HEK293 (cell line): ENCODE measurements around the gene GEMIN7.

Experiments
- CTCF ChIA-PET: fragments of 350-600 bp; formaldehyde crosslinking; extraction: SDS; loops from one replicate; lab custom pipeline; 2021; ENCODE audit warnings: antibody characterized with exemption; lab: Yijun Ruan, JAX
- POLR2A ChIA-PET: fragments of 300-600 bp; formaldehyde crosslinking; extraction: SDS; loops from one replicate; lab custom pipeline; 2020; ENCODE audit warnings: antibody characterized with exemption, inconsistent platforms; lab: Yijun Ruan, JAX
- H3K27ac ChIP-seq: fragments of 200-500 bp; sonication (Bioruptor generic); 2 replicates; pipeline ENCODE4 v1.5.1; 2014; ENCODE audit warnings: low read depth, low read length, control low read depth, inconsistent platforms; ENCODE audit errors: extremely low read depth
- H3K36me3 ChIP-seq, 2 experiments: fragments of 200-500 bp in 1 of 2; sonication (Bioruptor generic) in 1 of 2; 1 replicate in 1 of 2; 2 replicates in 1 of 2; pipeline ENCODE4 v1.5.1; 2014 to 2017; ENCODE audit warnings: inconsistent platforms in 2 of 2, low read length in 2 of 2; ENCODE audit not compliant: control insufficient read depth in 2 of 2, insufficient read depth in 1 of 2
- H3K4me1 ChIP-seq: fragments of 200-500 bp; sonication (Bioruptor generic); 2 replicates; pipeline ENCODE4 v1.5.1; 2014; ENCODE audit warnings: mild to moderate bottlenecking, low read length, inconsistent platforms; ENCODE audit not compliant: control insufficient read depth, insufficient read depth
- H3K4me3 ChIP-seq: 2 replicates; pipeline ENCODE4 v1.5.1; 2011; ENCODE audit warnings: low read depth, mild to moderate bottlenecking, control low read depth, low read length, moderate library complexity
- H3K9me3 ChIP-seq: fragments of 200-500 bp; sonication (Bioruptor generic); 2 replicates; pipeline ENCODE4 v1.5.1; 2014; ENCODE audit warnings: low read depth, low read length, inconsistent platforms; ENCODE audit not compliant: control insufficient read depth, insufficient read depth
- GLI2 ChIP-seq: fragments of 450-650 bp; formaldehyde crosslinking; IDR thresholded peaks from 2 replicates; pipeline ENCODE4; 2017; ENCODE audit warnings: missing biosample characterization, missing genetic modification characterization, low read depth, borderline replicate concordance
- GLIS1 ChIP-seq: fragments of 450-650 bp; formaldehyde crosslinking; IDR thresholded peaks from 2 replicates; pipeline ENCODE4 v1.5.1; 2016; ENCODE audit warnings: missing biosample characterization, missing genetic modification characterization
- GLIS2 ChIP-seq: fragments of 450-650 bp; formaldehyde crosslinking; IDR thresholded peaks from 2 replicates; pipeline ENCODE4 v1.5.1; 2016; ENCODE audit warnings: missing biosample characterization, missing genetic modification characterization
- OSR2 ChIP-seq: fragments of 450-650 bp; formaldehyde crosslinking; IDR thresholded peaks from 2 replicates; pipeline ENCODE4 v1.5.1; 2016; ENCODE audit warnings: missing biosample characterization, missing genetic modification characterization
- SCRT1 ChIP-seq: fragments of 450-650 bp; formaldehyde crosslinking; IDR thresholded peaks from 2 replicates; pipeline ENCODE4 v1.5.1; 2016; ENCODE audit warnings: missing biosample characterization, missing genetic modification characterization, borderline replicate concordance
- SCRT2 ChIP-seq: fragments of 450-650 bp; formaldehyde crosslinking; IDR thresholded peaks from 2 replicates; pipeline ENCODE4 v1.5.1; 2016; ENCODE audit warnings: missing biosample characterization, missing genetic modification characterization
- YY2 ChIP-seq: fragments of 450-650 bp; formaldehyde crosslinking; IDR thresholded peaks from 2 replicates; pipeline ENCODE4 v1.5.1; 2016; ENCODE audit warnings: missing biosample characterization, missing genetic modification characterization
- ZBTB17 ChIP-seq: fragments of 450-650 bp; formaldehyde crosslinking; IDR thresholded peaks from 2 replicates; pipeline ENCODE4 v1.5.1; 2016; ENCODE audit warnings: missing biosample characterization, missing genetic modification characterization
- ZFHX2 ChIP-seq: fragments of 450-650 bp; formaldehyde crosslinking; conservative IDR thresholded peaks from 2 replicates; pipeline ENCODE4 v1.5.1; 2016; ENCODE audit warnings: missing biosample characterization, missing genetic modification characterization
- ZFP41 ChIP-seq: fragments of 450-650 bp; formaldehyde crosslinking; IDR thresholded peaks from 2 replicates; pipeline ENCODE4 v1.5.1; 2016; ENCODE audit warnings: missing biosample characterization, missing genetic modification characterization, borderline replicate concordance
- ZNF121 ChIP-seq: fragments of 450-650 bp; formaldehyde crosslinking; IDR thresholded peaks from 2 replicates; pipeline ENCODE4 v1.5.1; 2016; ENCODE audit warnings: missing biosample characterization, missing genetic modification characterization
- ZNF132 ChIP-seq: fragments of 450-650 bp; formaldehyde crosslinking; IDR thresholded peaks from 2 replicates; pipeline ENCODE4 v1.5.1; 2017; ENCODE audit warnings: missing biosample characterization, missing genetic modification characterization, borderline replicate concordance
- ZNF341 ChIP-seq: fragments of 450-650 bp; formaldehyde crosslinking; IDR thresholded peaks from 2 replicates; pipeline ENCODE4; 2016; ENCODE audit warnings: low read depth, missing biosample characterization, missing genetic modification characterization
- ZNF473 ChIP-seq: fragments of 450-650 bp; formaldehyde crosslinking; IDR thresholded peaks from 2 replicates; pipeline ENCODE4 v1.5.1; 2017; ENCODE audit warnings: missing biosample characterization, missing genetic modification characterization
- ZNF654 ChIP-seq: fragments of 450-650 bp; formaldehyde crosslinking; IDR thresholded peaks from 2 replicates; pipeline ENCODE4 v1.5.1; 2016; ENCODE audit warnings: low read depth, missing biosample characterization, missing genetic modification characterization
- ZNF664 ChIP-seq: fragments of 450-650 bp; formaldehyde crosslinking; IDR thresholded peaks from 2 replicates; pipeline ENCODE4 v1.5.1; 2016; ENCODE audit warnings: missing biosample characterization, missing genetic modification characterization
- ZNF843 ChIP-seq: fragments of 450-650 bp; formaldehyde crosslinking; IDR thresholded peaks from 2 replicates; pipeline ENCODE4 v1.5.1; 2016; ENCODE audit warnings: missing biosample characterization, missing genetic modification characterization
- TF ChIP-seq, protein P1 (sequence below): fragments of 450-650 bp; formaldehyde crosslinking; IDR thresholded peaks from 2 replicates; pipeline ENCODE4 v1.5.1; 2016; ENCODE audit warnings: missing biosample characterization, missing genetic modification characterization, borderline replicate concordance
- TF ChIP-seq, protein P2 (sequence below): fragments of 450-650 bp; formaldehyde crosslinking; IDR thresholded peaks from 2 replicates; pipeline ENCODE4 v1.5.1; 2016; ENCODE audit warnings: missing biosample characterization, missing genetic modification characterization
- TF ChIP-seq, protein P3 (sequence below): fragments of 450-650 bp; formaldehyde crosslinking; IDR thresholded peaks from 2 replicates; pipeline ENCODE4 v1.5.1; 2016; ENCODE audit warnings: missing biosample characterization, missing genetic modification characterization

The GEMIN7 gene

DNA sequence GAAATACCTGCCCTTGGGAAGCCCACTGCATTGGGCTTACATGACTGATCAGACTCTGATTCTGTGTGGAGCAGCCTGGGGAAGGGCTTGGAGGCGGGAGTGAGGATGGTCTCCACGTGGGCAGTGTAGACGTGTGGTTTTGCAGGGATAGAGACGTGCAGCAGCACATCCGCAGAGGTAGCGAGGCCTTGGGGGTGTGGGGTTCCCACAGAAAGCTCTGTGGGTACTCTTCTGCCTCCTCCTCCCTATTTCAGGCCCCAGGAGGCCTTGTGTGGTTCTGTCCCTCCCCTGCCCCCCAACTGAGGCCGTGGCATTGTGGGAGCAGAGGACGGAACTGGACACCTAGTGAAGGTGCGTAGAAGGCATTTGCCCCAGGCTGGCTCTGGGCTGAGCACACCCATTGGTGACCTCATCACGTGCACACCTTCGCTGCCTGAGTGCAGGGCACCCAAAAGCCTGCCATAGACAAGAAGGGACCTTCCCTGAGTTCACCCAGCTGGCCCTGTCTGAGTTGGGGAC lies 42.8 kb downstream of the GEMIN7 start:
- no peak overlapping the region for H3K4me3 ChIP-seq
- H3K4me1 ChIP-seq, result peaks cover 21% of the 10 kb centered on the region
- POLR2A ChIA-PET, result no interaction called here
- CTCF ChIA-PET, result interaction anchor here (0.6 kb wide), 1 partner anchor 30 kb away, joined by 3 read pairs; no protein-coding TSS in a partner anchor
- no peaks in the 10 kb centered on the region for H3K9me3 ChIP-seq
- no peak overlapping the region for H3K27ac ChIP-seq
- H3K36me3 ChIP-seq, result no peaks in the 10 kb centered on the region; a peak in 1 of 3 replicates
- TF ChIP-seq ZNF843 (tag by site-specific recombination) (no peak), ZFHX2 (no peak), GLIS1 (tag by site-specific recombination) (peak; percentile 44; the same call in 1 of the 2 replicates), GLI2 (no peak)
- TF ChIP-seq, protein P1, sequence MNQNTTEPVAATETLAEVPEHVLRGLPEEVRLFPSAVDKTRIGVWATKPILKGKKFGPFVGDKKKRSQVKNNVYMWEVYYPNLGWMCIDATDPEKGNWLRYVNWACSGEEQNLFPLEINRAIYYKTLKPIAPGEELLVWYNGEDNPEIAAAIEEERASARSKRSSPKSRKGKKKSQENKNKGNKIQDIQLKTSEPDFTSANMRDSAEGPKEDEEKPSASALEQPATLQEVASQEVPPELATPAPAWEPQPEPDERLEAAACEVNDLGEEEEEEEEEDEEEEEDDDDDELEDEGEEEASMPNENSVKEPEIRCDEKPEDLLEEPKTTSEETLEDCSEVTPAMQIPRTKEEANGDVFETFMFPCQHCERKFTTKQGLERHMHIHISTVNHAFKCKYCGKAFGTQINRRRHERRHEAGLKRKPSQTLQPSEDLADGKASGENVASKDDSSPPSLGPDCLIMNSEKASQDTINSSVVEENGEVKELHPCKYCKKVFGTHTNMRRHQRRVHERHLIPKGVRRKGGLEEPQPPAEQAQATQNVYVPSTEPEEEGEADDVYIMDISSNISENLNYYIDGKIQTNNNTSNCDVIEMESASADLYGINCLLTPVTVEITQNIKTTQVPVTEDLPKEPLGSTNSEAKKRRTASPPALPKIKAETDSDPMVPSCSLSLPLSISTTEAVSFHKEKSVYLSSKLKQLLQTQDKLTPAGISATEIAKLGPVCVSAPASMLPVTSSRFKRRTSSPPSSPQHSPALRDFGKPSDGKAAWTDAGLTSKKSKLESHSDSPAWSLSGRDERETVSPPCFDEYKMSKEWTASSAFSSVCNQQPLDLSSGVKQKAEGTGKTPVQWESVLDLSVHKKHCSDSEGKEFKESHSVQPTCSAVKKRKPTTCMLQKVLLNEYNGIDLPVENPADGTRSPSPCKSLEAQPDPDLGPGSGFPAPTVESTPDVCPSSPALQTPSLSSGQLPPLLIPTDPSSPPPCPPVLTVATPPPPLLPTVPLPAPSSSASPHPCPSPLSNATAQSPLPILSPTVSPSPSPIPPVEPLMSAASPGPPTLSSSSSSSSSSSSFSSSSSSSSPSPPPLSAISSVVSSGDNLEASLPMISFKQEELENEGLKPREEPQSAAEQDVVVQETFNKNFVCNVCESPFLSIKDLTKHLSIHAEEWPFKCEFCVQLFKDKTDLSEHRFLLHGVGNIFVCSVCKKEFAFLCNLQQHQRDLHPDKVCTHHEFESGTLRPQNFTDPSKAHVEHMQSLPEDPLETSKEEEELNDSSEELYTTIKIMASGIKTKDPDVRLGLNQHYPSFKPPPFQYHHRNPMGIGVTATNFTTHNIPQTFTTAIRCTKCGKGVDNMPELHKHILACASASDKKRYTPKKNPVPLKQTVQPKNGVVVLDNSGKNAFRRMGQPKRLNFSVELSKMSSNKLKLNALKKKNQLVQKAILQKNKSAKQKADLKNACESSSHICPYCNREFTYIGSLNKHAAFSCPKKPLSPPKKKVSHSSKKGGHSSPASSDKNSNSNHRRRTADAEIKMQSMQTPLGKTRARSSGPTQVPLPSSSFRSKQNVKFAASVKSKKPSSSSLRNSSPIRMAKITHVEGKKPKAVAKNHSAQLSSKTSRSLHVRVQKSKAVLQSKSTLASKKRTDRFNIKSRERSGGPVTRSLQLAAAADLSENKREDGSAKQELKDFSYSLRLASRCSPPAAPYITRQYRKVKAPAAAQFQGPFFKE (tag by site-specific recombination), result no peak

DNA sequence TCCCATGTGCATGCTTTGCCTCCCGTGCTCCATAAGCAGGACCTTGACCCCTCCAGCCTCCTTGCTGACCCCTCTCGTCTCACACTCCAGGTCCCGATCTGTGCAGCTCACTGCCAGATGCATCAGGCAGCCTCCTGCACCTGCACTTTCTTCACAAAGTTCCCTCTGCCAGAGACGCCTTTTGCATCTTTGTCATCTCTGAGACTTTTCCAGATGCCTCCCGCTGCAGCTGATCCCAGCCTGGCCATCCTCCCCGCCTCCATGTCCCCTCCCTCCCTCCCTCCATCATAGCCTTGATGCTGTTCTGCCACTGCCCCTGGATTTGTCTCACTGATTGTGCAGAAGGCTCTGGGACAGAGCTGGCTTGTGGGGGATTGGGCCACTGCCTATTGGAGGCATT lies 43.8 kb downstream of the GEMIN7 start:
- ChIA-PET POLR2A (no interaction called here), CTCF (interaction anchor here (4.2 kb wide), 1 partner anchor 30 kb away, joined by 30 read pairs; the partner anchor contains the start of gene PPP1R37)
- H3K27ac ChIP-seq, result peak overlapping the region; percentile 22; the same call in 1 of the 2 replicates

DNA sequence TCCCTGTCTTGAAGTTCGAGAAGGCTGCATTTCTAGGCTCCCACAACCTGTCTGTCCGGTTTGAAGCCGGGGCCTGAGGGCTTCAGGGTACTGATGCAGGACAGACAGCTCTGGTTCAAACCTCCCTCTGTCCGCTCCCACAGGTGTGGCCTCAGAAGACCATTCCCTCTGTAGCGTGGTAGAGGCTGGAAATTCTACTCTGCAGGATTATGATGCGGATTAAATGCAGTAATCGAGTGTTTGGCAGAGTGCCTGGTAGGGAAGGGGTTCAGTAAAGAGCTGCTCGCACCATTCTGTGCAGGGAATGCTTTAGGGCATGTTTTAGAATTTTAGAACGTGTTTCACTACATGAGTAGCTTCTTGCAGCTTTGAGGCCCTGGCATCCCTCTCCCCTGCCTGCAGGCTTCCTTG lies 44.4 kb downstream of the GEMIN7 start:
- Histone ChIP-seq H3K4me1 (peaks cover 8% of the 10 kb centered on the region), H3K9me3 (no peaks in the 10 kb centered on the region), H3K4me3 (no peak overlapping the region), H3K27ac (peak overlapping the region; percentile 22; the same call in 1 of the 2 replicates), H3K36me3 (no peaks in the 10 kb centered on the region; a peak in 1 of 3 replicates)
- POLR2A ChIA-PET, result interaction anchor here (0.9 to 3.2 kb wide), 2 partner anchors 20 to 31 kb away, joined by 3 to 13 read pairs; partner anchors contain the start of gene PPP1R37
- CTCF ChIA-PET, result interaction anchor here (0.7 to 4.2 kb wide), 3 partner anchors 13 to 64 kb away, joined by 3 to 30 read pairs (median 5); partner anchors contain the start of gene PPP1R37
- TF ChIP-seq, protein P2, sequence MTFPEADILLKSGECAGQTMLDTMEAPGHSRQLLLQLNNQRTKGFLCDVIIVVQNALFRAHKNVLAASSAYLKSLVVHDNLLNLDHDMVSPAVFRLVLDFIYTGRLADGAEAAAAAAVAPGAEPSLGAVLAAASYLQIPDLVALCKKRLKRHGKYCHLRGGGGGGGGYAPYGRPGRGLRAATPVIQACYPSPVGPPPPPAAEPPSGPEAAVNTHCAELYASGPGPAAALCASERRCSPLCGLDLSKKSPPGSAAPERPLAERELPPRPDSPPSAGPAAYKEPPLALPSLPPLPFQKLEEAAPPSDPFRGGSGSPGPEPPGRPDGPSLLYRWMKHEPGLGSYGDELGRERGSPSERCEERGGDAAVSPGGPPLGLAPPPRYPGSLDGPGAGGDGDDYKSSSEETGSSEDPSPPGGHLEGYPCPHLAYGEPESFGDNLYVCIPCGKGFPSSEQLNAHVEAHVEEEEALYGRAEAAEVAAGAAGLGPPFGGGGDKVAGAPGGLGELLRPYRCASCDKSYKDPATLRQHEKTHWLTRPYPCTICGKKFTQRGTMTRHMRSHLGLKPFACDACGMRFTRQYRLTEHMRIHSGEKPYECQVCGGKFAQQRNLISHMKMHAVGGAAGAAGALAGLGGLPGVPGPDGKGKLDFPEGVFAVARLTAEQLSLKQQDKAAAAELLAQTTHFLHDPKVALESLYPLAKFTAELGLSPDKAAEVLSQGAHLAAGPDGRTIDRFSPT, result no peak
- TF ChIP-seq SCRT1 (peak; percentile 41; the same call in 1 of the 2 replicates), YY2 (tag by site-specific recombination) (no peak), ZNF473 (tag by site-specific recombination) (no peak), OSR2 (tag by site-specific recombination) (no peak), GLIS2 (tag by site-specific recombination) (no peak), ZFP41 (tag by site-specific recombination) (no peak), ZNF121 (tag by site-specific recombination) (no peak), ZNF132 (tag by site-specific recombination) (no peak), ZNF654 (tag by site-specific recombination) (no peak), ZNF664 (tag by site-specific recombination) (no peak), ZNF843 (tag by site-specific recombination) (no peak), SCRT2 (tag by site-specific recombination) (peak; percentile 43; the same call in 1 of the 2 replicates)
- TF ChIP-seq, protein P3, sequence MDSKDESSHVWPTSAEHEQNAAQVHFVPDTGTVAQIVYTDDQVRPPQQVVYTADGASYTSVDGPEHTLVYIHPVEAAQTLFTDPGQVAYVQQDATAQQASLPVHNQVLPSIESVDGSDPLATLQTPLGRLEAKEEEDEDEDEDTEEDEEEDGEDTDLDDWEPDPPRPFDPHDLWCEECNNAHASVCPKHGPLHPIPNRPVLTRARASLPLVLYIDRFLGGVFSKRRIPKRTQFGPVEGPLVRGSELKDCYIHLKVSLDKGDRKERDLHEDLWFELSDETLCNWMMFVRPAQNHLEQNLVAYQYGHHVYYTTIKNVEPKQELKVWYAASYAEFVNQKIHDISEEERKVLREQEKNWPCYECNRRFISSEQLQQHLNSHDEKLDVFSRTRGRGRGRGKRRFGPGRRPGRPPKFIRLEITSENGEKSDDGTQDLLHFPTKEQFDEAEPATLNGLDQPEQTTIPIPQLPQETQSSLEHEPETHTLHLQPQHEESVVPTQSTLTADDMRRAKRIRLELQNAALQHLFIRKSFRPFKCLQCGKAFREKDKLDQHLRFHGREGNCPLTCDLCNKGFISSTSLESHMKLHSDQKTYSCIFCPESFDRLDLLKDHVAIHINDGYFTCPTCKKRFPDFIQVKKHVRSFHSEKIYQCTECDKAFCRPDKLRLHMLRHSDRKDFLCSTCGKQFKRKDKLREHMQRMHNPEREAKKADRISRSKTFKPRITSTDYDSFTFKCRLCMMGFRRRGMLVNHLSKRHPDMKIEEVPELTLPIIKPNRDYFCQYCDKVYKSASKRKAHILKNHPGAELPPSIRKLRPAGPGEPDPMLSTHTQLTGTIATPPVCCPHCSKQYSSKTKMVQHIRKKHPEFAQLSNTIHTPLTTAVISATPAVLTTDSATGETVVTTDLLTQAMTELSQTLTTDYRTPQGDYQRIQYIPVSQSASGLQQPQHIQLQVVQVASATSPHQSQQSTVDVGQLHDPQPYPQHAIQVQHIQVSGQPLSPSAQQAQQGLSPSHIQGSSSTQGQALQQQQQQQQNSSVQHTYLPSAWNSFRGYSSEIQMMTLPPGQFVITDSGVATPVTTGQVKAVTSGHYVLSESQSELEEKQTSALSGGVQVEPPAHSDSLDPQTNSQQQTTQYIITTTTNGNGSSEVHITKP (tag by site-specific recombination), result peak; percentile 51; the same call in 1 of the 2 replicates

More for the DNA sequence above, 43.8 kb downstream of the GEMIN7 start:
- H3K36me3 ChIP-seq, result no peaks in the 10 kb centered on the region; a peak in 1 of 3 replicates
- no peak for TF ChIP-seq ZBTB17 (tag by site-specific recombination)
- TF ChIP-seq ZNF341 (tag by site-specific recombination), result peak; percentile 65
- TF ChIP-seq, all 188 proteins: peak for 1
- H3K9me3 ChIP-seq, result no peaks in the 10 kb centered on the region
- H3K4me3 ChIP-seq, result no peak overlapping the region
- H3K4me1 ChIP-seq, result peaks cover 13% of the 10 kb centered on the region
